ENCODE results near the gene SLC48A1.

DNA sequence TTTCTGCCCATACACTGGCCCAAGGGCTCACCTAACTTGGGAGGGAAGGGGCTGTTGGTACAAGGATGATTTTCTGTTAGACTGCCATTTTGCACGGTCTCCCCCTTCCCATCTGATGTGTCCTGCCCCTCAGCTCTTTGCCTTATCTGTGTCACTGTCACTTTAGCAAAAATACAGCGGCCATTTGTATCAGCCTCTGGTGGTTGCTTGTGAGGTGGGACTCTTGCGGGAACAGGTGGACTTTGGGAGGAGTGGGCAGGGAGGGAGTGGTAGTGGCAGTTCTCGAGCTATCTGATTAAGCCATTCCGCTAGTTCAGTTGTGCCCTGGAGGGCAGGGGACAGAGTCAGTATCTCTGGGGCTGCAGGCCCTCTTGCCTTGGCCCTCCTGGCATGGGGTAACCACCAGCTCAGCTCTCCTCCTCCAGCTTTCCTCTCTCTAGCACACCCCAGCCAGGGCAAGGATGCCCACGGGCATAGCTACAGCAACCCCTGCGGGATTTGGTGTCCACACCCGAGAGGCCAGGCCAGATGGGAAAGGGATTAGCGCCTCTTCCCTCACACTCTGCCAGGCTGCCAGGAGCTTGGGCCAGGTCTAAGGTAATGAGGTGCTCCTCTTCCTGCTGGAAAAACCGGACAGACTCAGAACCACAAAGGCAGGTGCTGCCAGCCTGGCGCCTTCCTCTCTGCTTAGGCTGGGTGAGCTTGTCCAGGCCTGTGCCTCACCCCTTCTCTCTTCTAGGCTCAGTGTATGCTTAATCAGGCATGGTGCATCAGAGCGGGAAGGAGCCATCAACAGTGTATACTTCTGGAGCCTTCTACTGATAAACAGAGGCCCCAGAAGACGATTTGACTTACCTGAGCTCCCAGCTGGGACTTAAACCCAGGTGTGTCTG, 8.7 kb downstream of the SLC48A1 start:
- TF ChIP-seq CTCF (IDR thresholded peaks at IDR 0.05; ENCODE audit: insufficient read depth, low read length) (no peak), GABPA (IDR thresholded peaks at IDR 0.05; ENCODE audit: low read depth) (no peak), POLR2AphosphoS5 (IDR thresholded peaks at IDR 0.05; ENCODE audit: low read depth) (no peak)
